HEK293T (cell line): ENCODE measurements around the gene C12orf56.
"Not testable (repeated sequence)": the region's sequence is repeated elsewhere in the genome, so short reads cannot be mapped to it uniquely, and the experiment has no call there.

ENCODE experiments used
- CTCF ChIA-PET: fragments of 350-600 bp; formaldehyde crosslinking; extraction: SDS; loops from one replicate; lab custom pipeline; 2021; ENCODE audit warnings: antibody characterized with exemption, inconsistent platforms; lab: Yijun Ruan, JAX
- POLR2A ChIA-PET: fragments of 350-600 bp; formaldehyde crosslinking; extraction: SDS; loops from one replicate; lab custom pipeline; 2020; ENCODE audit warnings: antibody characterized with exemption, inconsistent platforms; lab: Yijun Ruan, JAX
- DNase-seq: peaks from one replicate; pipeline ENCODE4 v3.0.0; 2012; ENCODE audit warnings: mixed read lengths; ENCODE audit errors: extremely low spot score
- ARNT ChIP-seq: fragments of 450-650 bp; IDR thresholded peaks from 2 replicates; pipeline ENCODE4 v1.6.1; 2017; ENCODE audit warnings: mild to moderate bottlenecking
- BHLHE40 ChIP-seq: fragments of 450-650 bp; IDR thresholded peaks from 2 replicates; pipeline ENCODE4 v1.6.1; 2016; ENCODE audit warnings: mild to moderate bottlenecking, moderate library complexity, borderline replicate concordance
- CTBP1 ChIP-seq: fragments of 450-650 bp; IDR thresholded peaks from 2 replicates; pipeline ENCODE4 v1.6.1; 2016; ENCODE audit warnings: borderline replicate concordance
- ELF4 ChIP-seq: fragments of 450-650 bp; IDR thresholded peaks from 2 replicates; pipeline ENCODE4 v1.6.1; 2017; ENCODE audit warnings: antibody characterized with exemption
- FOXA1 ChIP-seq: fragments of 450-650 bp; IDR thresholded peaks from 2 replicates; pipeline ENCODE4 v1.6.1; 2016; ENCODE audit warnings: mild to moderate bottlenecking
- FOXK2 ChIP-seq: fragments of 450-650 bp; IDR thresholded peaks from 2 replicates; pipeline ENCODE4 v1.6.1; 2016; ENCODE audit warnings: mild to moderate bottlenecking
- FOXM1 ChIP-seq: fragments of 450-650 bp; IDR thresholded peaks from 2 replicates; pipeline ENCODE4 v1.6.1; 2017; ENCODE audit warnings: mild to moderate bottlenecking, borderline replicate concordance
- HDGF ChIP-seq: fragments of 450-650 bp; IDR thresholded peaks from 2 replicates; pipeline ENCODE4 v1.6.1; 2017; ENCODE audit warnings: antibody characterized with exemption, borderline replicate concordance
- L3MBTL2 ChIP-seq: fragments of 450-650 bp; conservative IDR thresholded peaks from 2 replicates; pipeline ENCODE4 v1.6.1; 2016; ENCODE audit warnings: mild to moderate bottlenecking
- LEF1 ChIP-seq: fragments of 450-650 bp; IDR thresholded peaks from 2 replicates; pipeline ENCODE4 v1.6.1; 2017; ENCODE audit warnings: mild to moderate bottlenecking, borderline replicate concordance
- NFRKB ChIP-seq: fragments of 450-650 bp; IDR thresholded peaks from 2 replicates; pipeline ENCODE4 v1.6.1; 2016; ENCODE audit warnings: mild to moderate bottlenecking, moderate library complexity
- PKNOX1 ChIP-seq: fragments of 450-650 bp; IDR thresholded peaks from 2 replicates; pipeline ENCODE4 v1.6.1; 2016
- SP1 ChIP-seq: fragments of 450-650 bp; IDR thresholded peaks from 2 replicates; pipeline ENCODE4 v1.6.1; 2017
- SUZ12 ChIP-seq: fragments of 450-650 bp; IDR thresholded peaks from 2 replicates; pipeline ENCODE4 v1.6.1; 2016; ENCODE audit warnings: mild to moderate bottlenecking
- TARDBP ChIP-seq: fragments of 450-650 bp; IDR thresholded peaks from 2 replicates; pipeline ENCODE4 v1.6.1; 2016
- ZNF384 ChIP-seq: fragments of 450-650 bp; IDR thresholded peaks from 2 replicates; pipeline ENCODE4 v1.6.1; 2016

C12orf56 gene

GRCh38 chr12:64335886-64336466 is 54.6 kb downstream of the C12orf56 start:
- TF ChIP-seq TARDBP: no peak
- no peak for TF ChIP-seq FOXK2
- no peak for TF ChIP-seq LEF1
- TF ChIP-seq L3MBTL2: no peak
- TF ChIP-seq FOXA1: no peak
- TF ChIP-seq SP1: no peak
- TF ChIP-seq SUZ12: no peak
- no peak for TF ChIP-seq PKNOX1
- no peak for TF ChIP-seq FOXM1
- DNase-seq: no peak
- CTCF ChIA-PET: no interaction called here
- POLR2A ChIA-PET: no interaction called here

DNA sequence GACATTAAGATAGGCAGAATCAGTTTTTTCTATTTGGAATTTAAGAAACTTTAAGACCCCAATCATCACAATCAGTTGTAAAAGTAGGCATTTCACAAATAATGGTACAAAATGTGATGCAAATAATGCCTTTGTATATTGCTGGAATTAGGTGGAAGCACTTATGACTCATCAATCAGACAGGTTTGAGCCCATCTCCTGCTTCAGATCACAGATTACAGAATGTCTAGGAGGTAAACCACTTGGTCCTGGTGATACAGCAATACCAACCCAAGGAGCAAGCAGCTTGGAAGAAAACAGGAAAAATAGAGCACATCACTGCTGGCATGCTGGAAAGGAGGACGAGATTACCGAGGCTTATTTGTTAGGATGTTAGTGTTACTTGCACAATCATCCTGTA is 57.6 kb downstream of the C12orf56 start:
- DNase-seq: no peak
- CTCF ChIA-PET: no interaction called here
- TF ChIP-seq PKNOX1 (no peak), ELF4 (no peak)
- POLR2A ChIA-PET: no interaction called here

- POLR2A ChIA-PET: no interaction called here
- DNase-seq: no peak
- CTCF ChIA-PET: no interaction called here
- TF ChIP-seq SUZ12 (no peak), SP1 (no peak), BHLHE40 (no peak), ZNF384 (no peak), HDGF (no peak), FOXM1 (no peak), PKNOX1 (no peak), ARNT (no peak), FOXK2 (no peak), L3MBTL2 (no peak), CTBP1 (no peak), ELF4 (no peak), TARDBP (no peak), LEF1 (no peak), NFRKB (no peak)
These were observed 58.3 kb downstream of the C12orf56 start for GRCh38 chr12:64332296-64332695.

DNA sequence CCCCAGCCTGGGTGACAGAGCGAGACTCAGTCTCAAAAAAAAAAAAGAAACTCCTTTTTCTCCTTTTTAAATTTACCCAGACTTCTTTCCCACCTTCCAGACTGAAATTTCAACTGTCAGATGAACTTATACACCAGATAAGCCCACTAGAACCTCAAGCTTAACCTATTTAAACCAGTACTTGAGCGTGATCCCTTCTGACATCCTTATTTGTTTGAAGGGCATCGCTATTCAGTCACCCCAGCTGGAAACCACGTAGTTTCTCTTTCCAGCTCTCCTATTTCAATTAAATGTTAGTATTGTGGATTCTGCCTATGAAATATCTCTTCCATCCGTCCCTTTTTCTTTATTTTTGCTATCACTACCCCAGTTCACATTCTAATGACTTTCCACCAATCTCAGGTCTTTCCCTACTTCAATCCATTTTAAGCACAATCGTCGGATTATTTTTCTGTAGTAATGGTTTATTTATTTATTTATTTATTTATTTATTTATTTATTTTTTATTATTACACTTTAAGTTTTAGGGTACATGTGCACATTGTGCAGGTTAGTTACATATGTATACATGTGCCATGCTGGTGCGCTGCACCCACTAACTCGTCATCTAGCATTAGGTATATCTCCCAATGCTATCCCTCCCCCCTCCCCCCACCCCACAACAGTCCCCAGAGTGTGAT is 61.4 kb downstream of the C12orf56 start:
- DNase-seq, CTCF ChIA-PET, POLR2A ChIA-PET: not testable (repeated sequence)

- TF ChIP-seq PKNOX1 (no peak), SP1 (no peak), NFRKB (no peak), ARNT (no peak), L3MBTL2 (no peak), BHLHE40 (no peak), ZNF384 (no peak), CTBP1 (no peak), SUZ12 (no peak), HDGF (no peak), TARDBP (no peak), LEF1 (no peak), FOXM1 (no peak), FOXA1 (no peak), FOXK2 (no peak), ELF4 (no peak)
- CTCF ChIA-PET: no interaction called here
- no peak for DNase-seq
- POLR2A ChIA-PET: no interaction called here
These were observed 65.5 kb downstream of the C12orf56 start for GRCh38 chr12:64325055-64325454.

GRCh38 chr12:64323476-64324225 is 66.9 kb downstream of the C12orf56 start:
- CTCF ChIA-PET: interaction anchor here (1.0 kb wide), 1 partner anchor 17 kb away, joined by 3 read pairs; no protein-coding TSS in a partner anchor
- POLR2A ChIA-PET: no interaction called here
- no peak for DNase-seq
- TF ChIP-seq ELF4 (no peak), FOXK2 (no peak), ZNF384 (no peak), FOXM1 (no peak), SP1 (no peak), SUZ12 (no peak), LEF1 (no peak), ARNT (no peak), BHLHE40 (no peak), TARDBP (no peak), HDGF (no peak), NFRKB (no peak), FOXA1 (no peak), L3MBTL2 (no peak), CTBP1 (no peak), PKNOX1 (no peak)
